ENCODE measurements around the gene IGFBP6. TPM values are rescaled to one million over a fixed set of nuclear protein-coding genes. Genes with fewer than 3 reads are reported as not detected.

The IGFBP6 gene
- total and polyA plus RNA-seq, 2 donors, result 39.8 to 461 TPM

- WGBS, result 77% methylated on average over 12 of the region's 12 CpGs
- Histone ChIP-seq H3K4me3 (ENCODE audit: low read depth, low read length) (no peak overlapping the region), H3K4me1 (ENCODE audit: insufficient read depth) (no peaks in the 10 kb centered on the region), H3K36me3 (ENCODE audit: insufficient read depth) (no peaks in the 10 kb centered on the region), H3K27ac (ENCODE audit: low read depth) (no peak overlapping the region)
- no peak for DNase-seq (ENCODE audit: extremely low spot score)
These were observed 23.4 kb downstream of the IGFBP6 start for GRCh38 chr12:53120685-53121525.

- Histone ChIP-seq H3K4me1 (ENCODE audit: insufficient read depth) (no peaks in the 10 kb centered on the region), H3K36me3 (ENCODE audit: insufficient read depth) (no peaks in the 10 kb centered on the region), H3K27ac (ENCODE audit: low read depth) (no peak overlapping the region), H3K4me3 (ENCODE audit: low read depth, low read length) (no peak overlapping the region)
- WGBS, result 89% methylated on average over 10 of the region's 10 CpGs
- DNase-seq (ENCODE audit: extremely low spot score), result no peak
These were observed 25.5 kb downstream of the IGFBP6 start for GRCh38 chr12:53122961-53123468.

- Histone ChIP-seq H3K36me3 (ENCODE audit: insufficient read depth) (no peaks in the 10 kb centered on the region), H3K27ac (ENCODE audit: low read depth) (no peak overlapping the region), H3K4me1 (ENCODE audit: insufficient read depth) (no peaks in the 10 kb centered on the region), H3K4me3 (ENCODE audit: low read depth, low read length) (no peak overlapping the region)
- WGBS, result 93% methylated on average over 16 of the region's 16 CpGs
- DNase-seq (ENCODE audit: extremely low spot score), result no peak
These were observed 26.3 kb downstream of the IGFBP6 start for GRCh38 chr12:53123578-53124351.

- no peak overlapping the region for H3K4me3 ChIP-seq (ENCODE audit: low read depth, low read length)
- no peak overlapping the region for H3K27ac ChIP-seq (ENCODE audit: low read depth)
- no peaks in the 10 kb centered on the region for H3K36me3 ChIP-seq (ENCODE audit: insufficient read depth)
- no peak for DNase-seq (ENCODE audit: extremely low spot score)
- H3K4me1 ChIP-seq (ENCODE audit: insufficient read depth), result no peaks in the 10 kb centered on the region
These were observed 26.9 kb downstream of the IGFBP6 start for GRCh38 chr12:53124352-53124723.

- H3K4me3 ChIP-seq (ENCODE audit: low read depth, low read length), result no peak overlapping the region
- no peak overlapping the region for H3K27ac ChIP-seq (ENCODE audit: low read depth)
- H3K36me3 ChIP-seq (ENCODE audit: insufficient read depth), result no peaks in the 10 kb centered on the region
- DNase-seq (ENCODE audit: extremely low spot score), result no peak
- WGBS, result 87% methylated on average over 1 of the region's 1 CpG
- no peaks in the 10 kb centered on the region for H3K4me1 ChIP-seq (ENCODE audit: insufficient read depth)
These were observed 29.7 kb downstream of the IGFBP6 start for GRCh38 chr12:53127169-53127568.

- Histone ChIP-seq H3K36me3 (ENCODE audit: insufficient read depth) (no peaks in the 10 kb centered on the region), H3K4me3 (ENCODE audit: low read depth, low read length) (no peak overlapping the region), H3K27ac (ENCODE audit: low read depth) (no peak overlapping the region), H3K4me1 (ENCODE audit: insufficient read depth) (no peaks in the 10 kb centered on the region)
- no peak for DNase-seq (ENCODE audit: extremely low spot score)
- 75% methylated on average over 10 of the region's 10 CpGs for WGBS
These were observed 31.5 kb downstream of the IGFBP6 start for GRCh38 chr12:53128780-53129569.

- no peak overlapping the region for H3K4me3 ChIP-seq (ENCODE audit: low read depth, low read length)
- DNase-seq (ENCODE audit: extremely low spot score), result no peak
- WGBS, result 84% methylated on average over 2 of the region's 2 CpGs
- H3K27ac ChIP-seq (ENCODE audit: low read depth), result no peak overlapping the region
- H3K36me3 ChIP-seq (ENCODE audit: insufficient read depth), result no peaks in the 10 kb centered on the region
- no peaks in the 10 kb centered on the region for H3K4me1 ChIP-seq (ENCODE audit: insufficient read depth)
These were observed 34.4 kb downstream of the IGFBP6 start for GRCh38 chr12:53131844-53132243.

GRCh38 chr12:53133722-53134121 is 36.3 kb downstream of the IGFBP6 start:
- no peak overlapping the region for H3K27ac ChIP-seq (ENCODE audit: low read depth)

GRCh38 chr12:53143355-53143754 is 45.9 kb downstream of the IGFBP6 start:
- H3K36me3 ChIP-seq (ENCODE audit: insufficient read depth), result no peaks in the 10 kb centered on the region
- no peak overlapping the region for H3K4me3 ChIP-seq (ENCODE audit: low read depth, low read length)
- no peak overlapping the region for H3K27ac ChIP-seq (ENCODE audit: low read depth)
- no peak for DNase-seq (ENCODE audit: extremely low spot score)
- WGBS, result 66% methylated on average over 4 of the region's 4 CpGs
- no peaks in the 10 kb centered on the region for H3K4me1 ChIP-seq (ENCODE audit: insufficient read depth)

More at GRCh38 chr12:53133722-53134121, 36.3 kb downstream of the IGFBP6 start:
- Histone ChIP-seq H3K4me3 (ENCODE audit: low read depth, low read length) (no peak overlapping the region), H3K4me1 (ENCODE audit: insufficient read depth) (no peaks in the 10 kb centered on the region), H3K36me3 (ENCODE audit: insufficient read depth) (no peaks in the 10 kb centered on the region)
- 93% methylated on average over 3 of the region's 3 CpGs for WGBS
- DNase-seq (ENCODE audit: extremely low spot score), result no peak

- no peak for DNase-seq (ENCODE audit: extremely low spot score)
- no peaks in the 10 kb centered on the region for H3K4me1 ChIP-seq (ENCODE audit: insufficient read depth)
- H3K4me3 ChIP-seq (ENCODE audit: low read depth, low read length), result no peak overlapping the region
- H3K27ac ChIP-seq (ENCODE audit: low read depth), result no peak overlapping the region
- WGBS, result 90% methylated on average over 5 of the region's 5 CpGs
- no peaks in the 10 kb centered on the region for H3K36me3 ChIP-seq (ENCODE audit: insufficient read depth)
These were observed 48.2 kb downstream of the IGFBP6 start for GRCh38 chr12:53145383-53146260.

GRCh38 chr12:53147181-53147580 is 49.7 kb downstream of the IGFBP6 start:
- H3K4me3 ChIP-seq (ENCODE audit: low read depth, low read length), result no peak overlapping the region
- H3K4me1 ChIP-seq (ENCODE audit: insufficient read depth), result no peaks in the 10 kb centered on the region
- H3K36me3 ChIP-seq (ENCODE audit: insufficient read depth), result no peaks in the 10 kb centered on the region
- no peak for DNase-seq (ENCODE audit: extremely low spot score)
- no peak overlapping the region for H3K27ac ChIP-seq (ENCODE audit: low read depth)
- 91% methylated on average over 5 of the region's 5 CpGs for WGBS

- H3K36me3 ChIP-seq (ENCODE audit: insufficient read depth), result no peaks in the 10 kb centered on the region
- DNase-seq (ENCODE audit: extremely low spot score), result no peak
- H3K4me3 ChIP-seq (ENCODE audit: low read depth, low read length), result no peak overlapping the region
- H3K27ac ChIP-seq (ENCODE audit: low read depth), result no peak overlapping the region
- no peaks in the 10 kb centered on the region for H3K4me1 ChIP-seq (ENCODE audit: insufficient read depth)
- 92% methylated on average over 15 of the region's 15 CpGs for WGBS
These were observed 50.2 kb downstream of the IGFBP6 start for GRCh38 chr12:53147653-53148052.

- Histone ChIP-seq H3K27ac (ENCODE audit: low read depth) (no peak overlapping the region), H3K4me3 (ENCODE audit: low read depth, low read length) (no peak overlapping the region), H3K4me1 (ENCODE audit: insufficient read depth) (no peaks in the 10 kb centered on the region), H3K36me3 (ENCODE audit: insufficient read depth) (no peaks in the 10 kb centered on the region)
- 85% methylated on average over 6 of the region's 6 CpGs for WGBS
- DNase-seq (ENCODE audit: extremely low spot score), result no peak
These were observed 53.6 kb downstream of the IGFBP6 start for GRCh38 chr12:53151039-53151438.
